WTC11 (cell line): ENCODE data around the gene SMYD3. TPM values are rescaled to one million over a fixed set of nuclear protein-coding genes. Genes with fewer than 3 reads are reported as not detected.

Source experiments
- ATAC-seq: fragments of 200-7000 bp; cut with Tn5 transposase; 2 replicates; pipeline ENCODE4 v1.10.0; 2021; ENCODE audit warnings: mild to moderate bottlenecking, moderate library complexity
- CTCF ChIA-PET: fragments of 300-600 bp; sonication (Branson Sonifier 250); formaldehyde crosslinking; loops from one replicate; lab custom pipeline; 2021; ENCODE audit warnings: antibody characterized with exemption; lab: Charles Lee
- POLR2A ChIA-PET: fragments of 350-600 bp; sonication (Branson Sonifier 250); formaldehyde crosslinking; loops from one replicate; lab custom pipeline; 2021; ENCODE audit warnings: antibody characterized with exemption; lab: Charles Lee
- DNase-seq: peaks from one replicate; pipeline ENCODE4 v3.0.0; 2021; ENCODE audit warnings: low spot score
- H3K27ac Mint-ChIP-seq: 2 replicates; pipeline ENCODE4 v1.8.0; 2021; ENCODE audit warnings: mixed read lengths
- H3K27me3 Mint-ChIP-seq: 2 replicates; pipeline ENCODE4 v1.8.0; 2021; ENCODE audit warnings: low read depth, mild to moderate bottlenecking, moderate library complexity, mixed read lengths
- H3K36me3 Mint-ChIP-seq: 2 replicates; pipeline ENCODE4 v1.8.0; 2021; ENCODE audit warnings: mixed read lengths
- H3K4me1 Mint-ChIP-seq: 2 replicates; pipeline ENCODE4 v1.8.0; 2022; ENCODE audit warnings: mixed read lengths
- H3K4me3 Mint-ChIP-seq: 2 replicates; pipeline ENCODE4 v1.8.0; 2021; ENCODE audit warnings: mild to moderate bottlenecking, moderate library complexity, mixed read lengths
- H3K9me3 Mint-ChIP-seq: 2 replicates; pipeline ENCODE4 v1.8.0; 2021; ENCODE audit warnings: mixed read lengths
- ATF1 ChIP-seq: sonication (generic); formaldehyde crosslinking; IDR thresholded peaks from 2 replicates; pipeline ENCODE4 v1.8.1; 2023; ENCODE audit warnings: mild to moderate bottlenecking, moderate library complexity, missing genetic modification reagents
- ATF2 ChIP-seq: sonication (generic); formaldehyde crosslinking; IDR thresholded peaks from 2 replicates; pipeline ENCODE4 v1.8.1; 2022; ENCODE audit warnings: low read depth, missing genetic modification reagents, borderline replicate concordance
- CREM ChIP-seq: sonication (generic); formaldehyde crosslinking; IDR thresholded peaks from 2 replicates; pipeline ENCODE4 v1.8.1; 2022; ENCODE audit warnings: mild to moderate bottlenecking, missing genetic modification reagents, moderate library complexity
- CTCF ChIP-seq: fragments of 200-600 bp; IDR thresholded peaks from 2 replicates; pipeline ENCODE4 v1.8.0; 2022; ENCODE audit warnings: antibody characterized with exemption
- GABPB1 ChIP-seq: sonication (generic); formaldehyde crosslinking; IDR thresholded peaks from 2 replicates; pipeline ENCODE4 v1.8.1; 2023; ENCODE audit warnings: mild to moderate bottlenecking, missing genetic modification reagents
- HMGA2 ChIP-seq: fragments of 250-450 bp; sonication (Bioruptor Pico); IDR thresholded peaks from 2 replicates; pipeline ENCODE4 v1.4.0; 2021; ENCODE audit warnings: mild to moderate bottlenecking, moderate library complexity
- KAT7 ChIP-seq: sonication (generic); formaldehyde crosslinking; IDR thresholded peaks from 2 replicates; pipeline ENCODE4 v1.8.1; 2023; ENCODE audit warnings: missing genetic modification reagents, mild to moderate bottlenecking, borderline replicate concordance
- MYBL2 ChIP-seq: sonication (generic); formaldehyde crosslinking; IDR thresholded peaks from 2 replicates; pipeline ENCODE4 v1.8.1; 2023; ENCODE audit warnings: mild to moderate bottlenecking, moderate library complexity, missing genetic modification reagents
- NFATC4 ChIP-seq: fragments of 250-450 bp; sonication (Bioruptor Pico); IDR thresholded peaks from 2 replicates; pipeline ENCODE4 v1.9.0; 2021; ENCODE audit warnings: mild to moderate bottlenecking
- PREB ChIP-seq: sonication (generic); formaldehyde crosslinking; IDR thresholded peaks from 2 replicates; pipeline ENCODE4 v1.8.1; 2022; ENCODE audit warnings: mild to moderate bottlenecking, missing genetic modification reagents, moderate library complexity, borderline replicate concordance
- SP1 ChIP-seq: sonication (generic); formaldehyde crosslinking; conservative IDR thresholded peaks from 2 replicates; pipeline ENCODE4 v1.8.1; 2022; ENCODE audit warnings: missing genetic modification reagents
- STAT6 ChIP-seq: sonication (generic); formaldehyde crosslinking; conservative IDR thresholded peaks from 2 replicates; pipeline ENCODE4 v1.8.1; 2023; ENCODE audit warnings: mild to moderate bottlenecking, low read depth, missing genetic modification reagents, moderate library complexity
- TCF7 ChIP-seq: sonication (generic); formaldehyde crosslinking; IDR thresholded peaks from 2 replicates; pipeline ENCODE4 v1.8.0; 2022; ENCODE audit warnings: mild to moderate bottlenecking, low read depth, missing genetic modification reagents, moderate library complexity
- ZNF425 ChIP-seq: fragments of 250-450 bp; sonication (Bioruptor Pico); conservative IDR thresholded peaks from 2 replicates; pipeline ENCODE4 v1.9.0; 2021; ENCODE audit warnings: mild to moderate bottlenecking
- ZNF512 ChIP-seq: sonication (generic); formaldehyde crosslinking; IDR thresholded peaks from 2 replicates; pipeline ENCODE4 v1.8.1; 2022; ENCODE audit warnings: missing genetic modification reagents, borderline replicate concordance
- ZNF532 ChIP-seq: fragments of 250-450 bp; sonication (Bioruptor Pico); IDR thresholded peaks from 2 replicates; pipeline ENCODE4 v1.9.0; 2021; ENCODE audit warnings: mild to moderate bottlenecking, borderline replicate concordance
- total RNA-seq: library from RNA; stranded (reverse); gene quantifications from 3 replicates; pipeline ENCODE4 v1.2.3, GENCODE V29; 2021

SMYD3 gene
- total RNA-seq, 1 experiment from 2014 or later: 21.4 TPM

- Mint-ChIP-seq H3K27ac (peak overlapping the region; percentile 58), H3K27me3 (no peaks in the 10 kb centered on the region)
- POLR2A ChIA-PET: no interaction called here
- TF ChIP-seq ATF2 (CRISPR knock-in tag): no peak
- TF ChIP-seq HMGA2 (CRISPR knock-in tag): no peak
- no peak for TF ChIP-seq KAT7 (CRISPR knock-in tag)
- no peak for TF ChIP-seq ATF1
- peak; percentile 40; the same call in 1 of the 2 replicates for TF ChIP-seq CTCF
- TF ChIP-seq MYBL2 (CRISPR knock-in tag): no peak
- TF ChIP-seq, all 79 proteins: peak for 1
- Mint-ChIP-seq H3K36me3 (no peaks in the 10 kb centered on the region; the same call in 1 of the 2 replicates), H3K4me1 (peaks cover 8% of the 10 kb centered on the region), H3K4me3 (no peak overlapping the region), H3K9me3 (no peaks in the 10 kb centered on the region)
- CTCF ChIA-PET: no interaction called here
- peak; percentile 97 for ATAC-seq
- peak; percentile 67 for DNase-seq
Measured at GRCh38 chr1:246492611-246493245, 14.4 kb downstream of the SMYD3 start.

- no peaks in the 10 kb centered on the region; the same call in 1 of the 2 replicates for H3K36me3 Mint-ChIP-seq
- H3K27ac Mint-ChIP-seq: peak overlapping the region; percentile 39; the same call in 1 of the 2 replicates
- H3K9me3 Mint-ChIP-seq: no peaks in the 10 kb centered on the region
- H3K27me3 Mint-ChIP-seq: no peaks in the 10 kb centered on the region
- no peak for TF ChIP-seq SP1 (CRISPR knock-in tag)
- TF ChIP-seq ZNF425 (CRISPR knock-in tag): no peak
- TF ChIP-seq ZNF532 (CRISPR knock-in tag): no peak
- no peak for TF ChIP-seq GABPB1 (CRISPR knock-in tag)
- no peak for TF ChIP-seq CREM
- TF ChIP-seq ZNF512: no peak
- TF ChIP-seq STAT6 (CRISPR knock-in tag): no peak
- TF ChIP-seq NFATC4: no peak
- TF ChIP-seq TCF7 (CRISPR knock-in tag): no peak
- no peak for TF ChIP-seq PREB (CRISPR knock-in tag)
- TF ChIP-seq, all 79 proteins: peak for 0
- ChIA-PET CTCF (interaction anchor here (0.8 kb wide), 2 partner anchors 13 to 38 kb away, joined by 3 read pairs; no protein-coding TSS in a partner anchor), POLR2A (interaction anchor here (0.7 kb wide), 1 partner anchor 15 kb away, joined by 4 read pairs; the partner anchor contains the start of gene SMYD3)
- DNase-seq (no peak), ATAC-seq (no peak)
- Mint-ChIP-seq H3K4me1 (peaks cover 8% of the 10 kb centered on the region), H3K4me3 (no peak overlapping the region)
Measured at GRCh38 chr1:246491551-246492053, 15.5 kb downstream of the SMYD3 start.
